ENCODE results near the gene LARP4B.
"Not testable (repeated sequence)": the region's sequence is repeated elsewhere in the genome, so short reads cannot be mapped to it uniquely, and the experiment has no call there.

Gene LARP4B

GRCh38 chr10:955820-956217, 24.3 kb upstream of the LARP4B start:
- no peak for DNase-seq

DNA sequence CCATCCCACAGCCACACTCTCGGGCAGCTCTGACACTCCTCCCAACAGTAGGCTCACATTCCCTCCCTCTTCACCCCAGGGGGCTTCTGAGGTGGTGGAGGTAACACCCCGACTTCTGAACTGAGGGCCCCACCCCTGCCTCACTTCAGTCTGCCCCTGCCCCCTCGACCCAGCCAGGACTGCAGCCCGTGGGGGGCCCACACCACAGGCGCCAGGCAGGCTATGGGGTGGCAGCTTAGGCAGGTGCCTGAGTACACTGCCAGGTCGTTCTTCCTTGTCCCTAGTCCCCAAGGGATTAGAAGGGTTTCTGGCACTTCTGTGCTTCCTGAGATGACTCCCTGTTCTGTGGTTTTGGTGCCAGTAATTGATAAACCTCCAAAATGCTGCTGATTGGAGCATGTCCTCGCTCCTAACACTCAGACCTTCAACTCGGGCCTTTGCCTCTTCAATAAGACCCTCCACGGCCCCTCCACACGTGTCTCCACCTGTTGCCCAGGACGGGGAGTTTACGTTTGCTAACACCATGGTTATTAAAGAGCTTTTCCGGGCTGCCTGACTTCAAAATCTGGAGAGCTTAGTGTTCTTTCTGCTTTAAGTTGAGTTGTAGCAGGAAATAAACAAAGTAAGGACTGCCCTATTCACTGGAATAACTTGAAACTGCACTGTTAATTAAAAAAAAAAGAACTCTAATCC, 23.8 kb upstream of the LARP4B start:
- no peak for DNase-seq

DNA sequence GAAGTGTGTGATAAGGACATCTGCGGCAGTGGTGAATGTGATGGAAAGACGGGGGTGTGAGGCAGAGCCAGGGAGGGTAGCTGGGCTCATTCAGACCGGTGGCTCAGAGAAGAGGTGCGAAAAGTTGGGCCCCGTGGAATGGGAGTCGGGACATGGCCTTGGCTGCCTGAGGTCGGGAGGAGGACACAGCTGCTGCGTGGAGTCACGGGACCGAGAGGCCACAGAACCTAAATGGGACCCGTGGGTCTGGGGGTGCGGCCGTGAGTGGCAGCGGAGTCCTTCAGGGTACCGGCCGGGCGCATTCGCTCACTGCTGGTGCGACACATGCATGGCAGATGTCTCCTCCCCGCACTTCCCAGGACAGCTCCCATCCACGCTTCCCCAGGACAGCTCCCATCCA, 22.9 kb upstream of the LARP4B start:
- no peak for DNase-seq

DNA sequence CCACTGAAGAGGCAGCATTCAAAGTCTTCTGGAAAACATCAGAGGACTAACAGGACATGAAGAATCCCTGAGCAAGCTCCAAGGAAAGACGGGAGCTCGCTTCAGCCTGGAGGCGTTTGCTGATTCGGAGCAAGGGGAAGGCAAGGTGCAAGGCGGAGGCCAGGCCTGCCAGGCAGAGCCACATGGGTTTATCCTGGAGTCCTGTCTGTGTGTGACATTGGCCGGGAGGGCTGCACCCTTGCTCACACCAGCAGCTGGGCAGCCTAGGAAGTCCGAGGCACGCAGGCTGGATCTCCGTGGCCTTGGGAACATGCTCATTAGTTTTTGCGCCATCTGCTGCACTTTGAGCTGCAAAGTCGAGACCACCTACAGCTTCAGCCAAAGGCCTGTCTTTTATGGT, 22.3 kb upstream of the LARP4B start:
- no peak for DNase-seq

DNA sequence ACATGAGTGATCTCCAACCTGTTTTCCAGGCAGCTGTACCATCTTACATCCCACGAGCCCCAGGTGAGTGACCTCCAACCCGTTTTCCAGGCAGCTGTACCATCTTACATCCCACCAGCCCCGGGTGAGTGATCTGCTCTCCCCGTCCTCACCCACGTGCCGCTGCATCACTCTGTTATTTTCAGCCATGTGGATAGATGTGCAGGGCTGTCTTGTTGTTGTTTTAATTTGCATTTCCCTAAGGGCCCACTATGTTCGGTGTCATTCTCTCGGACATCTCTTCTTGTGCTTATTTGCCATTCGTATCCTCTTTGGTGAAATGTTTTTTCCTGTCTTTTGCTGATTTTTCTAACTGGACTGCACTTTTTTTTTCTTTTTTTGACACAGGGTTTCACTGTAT, 17.9 kb upstream of the LARP4B start:
- no peak for DNase-seq

DNA sequence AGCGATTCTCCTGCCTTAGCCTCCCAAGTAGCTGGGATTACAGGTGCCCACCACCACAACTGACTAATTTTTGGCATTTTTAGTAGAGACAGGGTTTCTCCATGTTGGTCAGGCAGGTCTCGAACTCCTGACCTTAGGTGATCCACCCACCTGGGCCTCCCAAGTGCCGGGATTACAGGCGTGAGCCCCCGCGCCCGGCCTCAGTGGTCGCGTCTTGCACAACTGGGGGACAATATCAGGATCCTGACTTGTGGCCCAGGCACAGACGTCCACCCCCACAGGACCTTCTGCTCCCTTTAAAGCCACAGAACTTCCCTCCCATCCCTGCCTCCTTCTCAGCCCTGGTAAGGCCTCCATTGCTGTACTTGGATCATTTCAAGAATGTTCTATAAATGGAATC, 16.8 kb upstream of the LARP4B start:
- no peak for DNase-seq

GRCh38 chr10:947881-948280, 16.4 kb upstream of the LARP4B start:
- DNase-seq: no peak

- DNase-seq: no peak
These were observed 15.5 kb upstream of the LARP4B start for GRCh38 chr10:947051-947450.

DNA sequence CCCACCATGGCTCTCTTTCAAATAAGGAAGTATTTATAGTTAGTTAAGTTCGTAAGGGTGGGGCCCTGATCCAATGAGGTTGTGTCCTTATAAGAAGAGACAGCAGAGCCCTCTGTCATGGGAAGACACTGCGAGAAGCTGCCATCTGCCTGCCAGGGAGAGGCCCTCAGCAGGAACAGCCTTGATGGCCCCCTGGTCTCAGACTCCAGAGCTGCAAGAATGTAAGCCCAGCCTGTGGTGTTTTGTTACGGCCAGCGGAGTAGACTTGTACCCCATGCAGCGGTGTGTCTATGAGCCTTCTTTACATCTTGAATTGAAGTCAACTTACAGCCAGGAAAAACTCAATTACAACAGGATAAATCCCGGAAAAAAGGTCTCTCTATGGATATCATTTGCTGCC, 14.3 kb upstream of the LARP4B start:
- no peak for DNase-seq

DNA sequence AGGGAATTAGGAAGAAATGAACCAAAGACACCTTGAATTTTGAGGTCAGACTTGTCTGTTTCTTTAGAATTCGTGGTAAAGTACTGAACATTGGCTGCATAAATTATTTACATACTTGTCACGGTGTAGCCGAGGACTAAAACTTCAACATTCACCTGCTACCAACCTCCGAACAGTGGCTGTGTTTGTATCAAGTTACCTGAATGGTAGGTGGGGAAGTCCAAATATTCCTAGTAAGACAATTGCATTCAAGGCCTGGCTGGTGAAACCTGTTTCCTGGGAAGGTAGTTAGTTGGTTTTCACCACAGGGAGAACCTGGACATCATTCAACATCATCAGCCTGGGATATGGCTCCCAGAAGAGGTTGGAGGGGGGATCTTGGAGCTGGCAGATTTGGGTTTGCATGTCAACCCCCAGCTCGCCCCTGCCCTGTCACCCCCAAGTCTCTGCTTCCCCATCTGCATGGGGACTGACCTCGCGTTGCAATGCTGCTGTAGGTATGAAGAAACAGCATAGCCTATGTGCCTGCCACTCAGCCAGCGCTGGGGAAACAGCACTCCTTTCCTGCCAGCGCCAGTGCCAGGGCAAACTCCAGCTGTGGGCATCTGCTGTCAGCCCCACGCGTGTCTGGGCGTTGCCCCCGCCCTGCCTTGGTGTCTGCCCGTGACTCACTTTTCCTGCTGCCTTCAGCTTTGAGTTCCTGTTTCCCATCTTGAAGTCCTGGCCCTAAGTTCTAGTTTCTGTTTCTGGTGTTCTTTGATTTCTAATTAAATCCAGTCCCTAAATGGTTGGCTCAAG, 12.7 kb upstream of the LARP4B start:
- peak; percentile 33 to 37 for DNase-seq

- no peak for DNase-seq
These were observed 12.0 kb upstream of the LARP4B start for GRCh38 chr10:943334-944033.

GRCh38 chr10:938941-939678, 7.6 kb upstream of the LARP4B start:
- DNase-seq: no peak

DNA sequence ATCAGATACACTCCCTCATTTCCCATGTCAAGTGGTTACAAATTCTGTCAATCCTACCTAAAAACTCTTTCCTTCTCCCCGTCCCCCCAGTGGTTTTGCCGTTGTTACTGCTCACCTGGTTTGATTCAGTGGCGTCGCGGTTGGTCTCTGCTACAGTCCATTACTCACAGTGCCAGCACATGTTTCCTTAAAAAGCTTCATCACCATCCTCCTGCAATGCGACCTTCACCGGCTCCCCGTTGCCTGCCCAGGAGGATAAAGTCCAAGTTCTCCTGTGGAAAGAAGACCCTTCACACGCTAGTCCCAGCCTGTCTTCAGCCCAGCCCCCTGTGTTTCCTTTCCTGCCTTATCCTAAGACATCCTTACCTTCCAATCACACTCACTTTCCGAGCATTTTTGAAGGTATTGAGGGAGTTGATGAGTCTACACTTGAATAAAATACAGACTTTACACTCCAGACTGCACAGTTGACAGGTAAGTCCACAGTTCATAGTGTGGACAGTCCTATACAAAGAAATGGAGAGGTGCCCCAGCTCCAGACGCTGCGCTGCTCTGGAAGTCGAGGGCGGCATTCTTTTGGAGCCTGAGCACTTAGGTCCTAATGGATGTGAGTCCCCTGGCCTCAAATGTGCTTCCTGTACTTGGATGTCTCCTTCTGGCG, 3.4 kb upstream of the LARP4B start:
- no peak for DNase-seq

GRCh38 chr10:934165-934564, 2.7 kb upstream of the LARP4B start:
- DNase-seq: not testable (repeated sequence)

- no peak for DNase-seq
These were observed 1.1 kb upstream of the LARP4B start for GRCh38 chr10:932589-932988.

DNA sequence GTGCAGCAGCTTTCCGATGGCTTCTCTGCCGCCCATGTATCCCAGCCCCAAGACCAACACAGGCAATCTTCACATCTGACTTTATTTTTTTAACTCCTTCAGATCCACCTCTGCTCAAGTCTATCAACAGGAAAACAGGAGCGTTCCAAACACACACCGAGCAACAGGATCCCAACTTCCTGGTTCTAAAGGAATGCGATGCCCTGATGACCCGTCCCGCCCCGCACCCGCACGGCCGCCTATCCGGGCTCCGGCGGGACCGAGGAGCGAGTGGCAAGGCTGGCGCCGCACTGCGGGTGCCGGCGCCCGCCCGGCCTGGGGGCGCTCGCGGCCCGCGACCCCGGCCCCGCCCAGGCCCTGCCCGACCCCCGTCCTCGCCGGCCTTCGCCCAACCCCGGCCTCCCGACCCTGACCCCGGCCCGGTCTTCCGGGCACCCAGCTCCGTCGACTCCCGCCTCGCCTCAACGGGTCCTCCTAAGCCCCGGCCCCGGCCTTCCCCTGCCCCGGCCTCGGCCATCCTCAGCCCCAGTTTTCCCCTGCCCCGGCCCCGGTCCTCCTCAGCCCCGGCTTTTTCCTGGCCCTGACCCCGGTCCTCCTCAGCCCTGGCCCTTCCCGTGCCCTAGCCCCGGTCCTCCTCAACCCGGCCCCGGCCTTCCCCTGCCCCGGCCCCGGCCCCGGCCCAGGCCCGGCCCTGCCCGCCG, 730 bp downstream of the LARP4B start:
- peak in 1 of 2 experiments; percentile 54 for DNase-seq

- DNase-seq: no peak
These were observed 1.4 kb downstream of the LARP4B start for GRCh38 chr10:929960-930624.

DNA sequence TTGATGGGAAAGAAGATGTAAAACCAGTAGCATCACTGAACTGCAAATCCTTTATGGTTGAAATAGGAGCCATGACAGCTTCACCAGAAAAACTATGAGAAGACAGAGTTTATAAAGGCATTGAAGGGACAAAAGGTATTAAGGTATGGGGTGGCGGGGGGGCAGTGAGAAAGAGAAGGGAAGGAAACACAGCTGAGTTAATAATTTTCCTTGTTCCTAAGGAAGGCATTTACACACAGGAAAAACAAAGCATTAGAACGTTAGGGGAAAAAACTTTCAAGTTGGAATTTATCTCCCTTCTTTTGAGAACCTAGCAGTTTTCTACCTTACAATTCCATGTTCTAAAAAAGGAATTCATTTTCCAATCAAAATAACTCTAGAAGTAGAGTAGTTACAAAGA, 4.4 kb downstream of the LARP4B start:
- no peak for DNase-seq

GRCh38 chr10:926075-926698, 5.3 kb downstream of the LARP4B start:
- DNase-seq: no peak

- DNase-seq: no peak
These were observed 7.0 kb downstream of the LARP4B start for GRCh38 chr10:924524-924859.

Measured in activated T-cell treated with anti-CD3 and anti-CD28 coated beads, Interleukin-2, amount 50 U/mL, for 48 hours (primary cell).